ENCODE measurements around the gene UCK2.

DNA sequence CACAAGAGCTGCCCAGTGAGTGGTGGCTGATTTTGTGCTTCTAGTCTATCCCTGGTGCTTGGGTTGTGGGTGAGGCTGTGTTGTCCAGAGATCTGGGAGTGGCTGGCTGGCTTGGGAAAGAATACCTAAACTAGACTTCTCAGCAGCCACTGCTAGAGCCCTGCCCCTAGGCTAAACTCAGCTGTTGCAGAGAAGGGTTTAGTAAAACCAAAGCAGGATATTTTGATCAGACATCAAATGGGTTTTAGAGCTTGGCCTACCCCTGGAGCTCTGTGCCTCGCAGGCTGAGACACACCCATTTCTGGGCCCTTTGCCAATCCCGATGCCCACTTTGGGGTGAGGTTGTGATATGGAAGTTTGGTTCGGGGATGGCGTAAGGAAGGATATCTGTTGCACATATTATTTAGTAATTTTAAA is 88.5 kb downstream of the UCK2 start:
- TF ChIP-seq, protein P1, sequence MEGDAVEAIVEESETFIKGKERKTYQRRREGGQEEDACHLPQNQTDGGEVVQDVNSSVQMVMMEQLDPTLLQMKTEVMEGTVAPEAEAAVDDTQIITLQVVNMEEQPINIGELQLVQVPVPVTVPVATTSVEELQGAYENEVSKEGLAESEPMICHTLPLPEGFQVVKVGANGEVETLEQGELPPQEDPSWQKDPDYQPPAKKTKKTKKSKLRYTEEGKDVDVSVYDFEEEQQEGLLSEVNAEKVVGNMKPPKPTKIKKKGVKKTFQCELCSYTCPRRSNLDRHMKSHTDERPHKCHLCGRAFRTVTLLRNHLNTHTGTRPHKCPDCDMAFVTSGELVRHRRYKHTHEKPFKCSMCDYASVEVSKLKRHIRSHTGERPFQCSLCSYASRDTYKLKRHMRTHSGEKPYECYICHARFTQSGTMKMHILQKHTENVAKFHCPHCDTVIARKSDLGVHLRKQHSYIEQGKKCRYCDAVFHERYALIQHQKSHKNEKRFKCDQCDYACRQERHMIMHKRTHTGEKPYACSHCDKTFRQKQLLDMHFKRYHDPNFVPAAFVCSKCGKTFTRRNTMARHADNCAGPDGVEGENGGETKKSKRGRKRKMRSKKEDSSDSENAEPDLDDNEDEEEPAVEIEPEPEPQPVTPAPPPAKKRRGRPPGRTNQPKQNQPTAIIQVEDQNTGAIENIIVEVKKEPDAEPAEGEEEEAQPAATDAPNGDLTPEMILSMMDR (IDR thresholded peaks at IDR 0.05) = no peak
- TF ChIP-seq POLR2A (IDR thresholded peaks at IDR 0.05) = no peak
